C4-2B (cell line): ENCODE results near the gene SNAP47.

Experiments used
- CTCF ChIP-seq: fragments of 450-650 bp; conservative IDR thresholded peaks from 2 replicates; pipeline ENCODE4 v1.5.1; 2017; ENCODE audit warnings: mild to moderate bottlenecking
- ZFX ChIP-seq: fragments of 450-650 bp; IDR thresholded peaks from 2 replicates; pipeline ENCODE4 v1.6.1; 2017

- TF ChIP-seq CTCF, result no peak
- no peak for TF ChIP-seq ZFX
Measured at GRCh38 chr1:227796359-227796915, 61.2 kb downstream of the SNAP47 start.
